ENCODE results near the gene PYGO2. TPM values are rescaled to one million over a fixed set of nuclear protein-coding genes. Genes with fewer than 3 reads are reported as not detected.

Gene PYGO2
- total RNA-seq, 1 donor from 2014 or later = 7.4 TPM

GRCh38 chr1:154971341-154971998 lies 9.9 kb upstream of the PYGO2 start:
- peak overlapping the region; percentile 74 for H3K4me3 ChIP-seq (ENCODE audit: low read depth, low read length)
- peak; percentile 94 for DNase-seq (ENCODE audit: low read depth)
- FAIRE-seq = no peak
- TF ChIP-seq CTCF (IDR thresholded peaks at IDR 0.05; ENCODE audit: insufficient read depth, low read length, severe bottlenecking) = no peak
- peaks cover 22% of the 10 kb centered on the region for H3K36me3 ChIP-seq (ENCODE audit: control insufficient read depth, insufficient read depth, low read length)
- H3K27me3 ChIP-seq (ENCODE audit: control insufficient read depth, insufficient read depth, low read length) = no peaks in the 10 kb centered on the region

- no peak for FAIRE-seq
- no peaks in the 10 kb centered on the region for H3K27me3 ChIP-seq (ENCODE audit: control insufficient read depth, insufficient read depth, low read length)
- TF ChIP-seq CTCF (IDR thresholded peaks at IDR 0.05; ENCODE audit: insufficient read depth, low read length, severe bottlenecking) = no peak
- peaks cover 29% of the 10 kb centered on the region for H3K36me3 ChIP-seq (ENCODE audit: control insufficient read depth, insufficient read depth, low read length)
- peak within 1 kb of the TSS; percentile 74 for H3K4me3 ChIP-seq (ENCODE audit: low read depth, low read length)
- peak; percentile 87 for DNase-seq (ENCODE audit: low read depth)
These were observed 9.2 kb upstream of the PYGO2 start, which contains the start of gene SHC1 for GRCh38 chr1:154970631-154971340. TSS of gene SHC1 (minus strand) at chr1:154970747. CDS start at chr1:154970526, 221 bp downstream.

- Histone ChIP-seq H3K4me3 (ENCODE audit: low read depth, low read length) (peak overlapping the region; percentile 74), H3K36me3 (ENCODE audit: control insufficient read depth, insufficient read depth, low read length) (peaks cover 35% of the 10 kb centered on the region), H3K27me3 (ENCODE audit: control insufficient read depth, insufficient read depth, low read length) (no peaks in the 10 kb centered on the region)
- DNase-seq (ENCODE audit: low read depth) (no peak), FAIRE-seq (no peak)
- TF ChIP-seq CTCF (IDR thresholded peaks at IDR 0.05; ENCODE audit: insufficient read depth, low read length, severe bottlenecking) = no peak
These were observed 8.4 kb upstream of the PYGO2 start for GRCh38 chr1:154969860-154970452.

GRCh38 chr1:154969246-154969645 lies 7.7 kb upstream of the PYGO2 start:
- DNase-seq (ENCODE audit: low read depth) (no peak), FAIRE-seq (no peak)
- Histone ChIP-seq H3K36me3 (ENCODE audit: control insufficient read depth, insufficient read depth, low read length) (peaks cover 41% of the 10 kb centered on the region), H3K27me3 (ENCODE audit: control insufficient read depth, insufficient read depth, low read length) (no peaks in the 10 kb centered on the region), H3K4me3 (ENCODE audit: low read depth, low read length) (peak overlapping the region; percentile 74)
- no peak for TF ChIP-seq CTCF (IDR thresholded peaks at IDR 0.05; ENCODE audit: insufficient read depth, low read length, severe bottlenecking)

GRCh38 chr1:154968731-154969130 lies 7.1 kb upstream of the PYGO2 start:
- no peak for FAIRE-seq
- Histone ChIP-seq H3K4me3 (ENCODE audit: low read depth, low read length) (peak overlapping the region; percentile 74), H3K27me3 (ENCODE audit: control insufficient read depth, insufficient read depth, low read length) (no peaks in the 10 kb centered on the region), H3K36me3 (ENCODE audit: control insufficient read depth, insufficient read depth, low read length) (peaks cover 41% of the 10 kb centered on the region)
- no peak for TF ChIP-seq CTCF (IDR thresholded peaks at IDR 0.05; ENCODE audit: insufficient read depth, low read length, severe bottlenecking)
- no peak for DNase-seq (ENCODE audit: low read depth)
